ENCODE data around the gene HYOU1. TPM values are rescaled to one million over a fixed set of nuclear protein-coding genes. Genes with fewer than 3 reads are reported as not detected.

HYOU1 gene
- total RNA-seq, 1 experiment from 2014 or later, result 268 TPM

DNA sequence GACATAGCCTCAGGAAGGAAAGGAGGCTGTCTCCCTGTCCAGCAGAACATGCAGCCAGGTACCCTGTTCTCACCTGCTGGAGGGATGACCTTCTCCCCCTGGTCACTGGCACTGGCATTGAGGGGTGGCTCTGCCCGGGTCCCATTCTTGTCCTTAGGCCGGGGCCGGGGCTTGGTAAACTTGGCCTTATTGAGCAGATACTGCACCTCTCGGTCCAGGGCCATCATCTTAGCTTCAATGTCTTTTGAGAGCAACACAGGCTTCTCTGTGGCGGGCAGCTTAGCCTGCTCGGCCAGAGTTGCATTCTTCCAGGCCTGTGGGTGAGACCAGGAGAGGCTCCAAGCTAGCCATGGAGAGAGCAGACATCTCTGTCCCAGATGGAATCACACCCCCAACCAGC lies 10.5 kb downstream of the HYOU1 start:
- no peak overlapping the region for H3K4me3 ChIP-seq (ENCODE audit: low read depth in 2 of 2, low read length in 2 of 2)
- no peaks in the 10 kb centered on the region for H3K27me3 ChIP-seq (ENCODE audit: control insufficient read depth, insufficient read depth, low read length)
- no TSS peak for BruUV-seq (replicated peaks)
- H3K36me3 ChIP-seq (ENCODE audit: control insufficient read depth, insufficient read depth, low read length), result peaks cover 3% of the 10 kb centered on the region; the same call in 1 of the 2 replicates
- no peak for DNase-seq (ENCODE audit: low read depth, low spot score)
- H3K9me3 ChIP-seq (ENCODE audit: control insufficient read depth, insufficient read depth, low read depth, low read length), result no peaks in the 10 kb centered on the region
- ChIA-PET CTCF (interaction anchor here (0.7 kb wide), 1 partner anchor 75 kb away, joined by 4 read pairs; the partner anchor contains the start of gene HINFP), POLR2A (no interaction called here)
- no peaks in the 10 kb centered on the region for H3K4me1 ChIP-seq (ENCODE audit: control insufficient read depth, insufficient read depth, low read length)
- no peak overlapping the region for H3K27ac ChIP-seq (ENCODE audit: low read length)
- ATAC-seq, result no peak
- TF ChIP-seq, protein P1, sequence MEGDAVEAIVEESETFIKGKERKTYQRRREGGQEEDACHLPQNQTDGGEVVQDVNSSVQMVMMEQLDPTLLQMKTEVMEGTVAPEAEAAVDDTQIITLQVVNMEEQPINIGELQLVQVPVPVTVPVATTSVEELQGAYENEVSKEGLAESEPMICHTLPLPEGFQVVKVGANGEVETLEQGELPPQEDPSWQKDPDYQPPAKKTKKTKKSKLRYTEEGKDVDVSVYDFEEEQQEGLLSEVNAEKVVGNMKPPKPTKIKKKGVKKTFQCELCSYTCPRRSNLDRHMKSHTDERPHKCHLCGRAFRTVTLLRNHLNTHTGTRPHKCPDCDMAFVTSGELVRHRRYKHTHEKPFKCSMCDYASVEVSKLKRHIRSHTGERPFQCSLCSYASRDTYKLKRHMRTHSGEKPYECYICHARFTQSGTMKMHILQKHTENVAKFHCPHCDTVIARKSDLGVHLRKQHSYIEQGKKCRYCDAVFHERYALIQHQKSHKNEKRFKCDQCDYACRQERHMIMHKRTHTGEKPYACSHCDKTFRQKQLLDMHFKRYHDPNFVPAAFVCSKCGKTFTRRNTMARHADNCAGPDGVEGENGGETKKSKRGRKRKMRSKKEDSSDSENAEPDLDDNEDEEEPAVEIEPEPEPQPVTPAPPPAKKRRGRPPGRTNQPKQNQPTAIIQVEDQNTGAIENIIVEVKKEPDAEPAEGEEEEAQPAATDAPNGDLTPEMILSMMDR (IDR thresholded peaks at IDR 0.05), result no peak
- TF ChIP-seq POLR2AphosphoS5 (IDR thresholded peaks at IDR 0.05; ENCODE audit: low read depth, low read length) (no peak), SIN3A (IDR thresholded peaks at IDR 0.05; ENCODE audit: borderline replicate concordance, insufficient read depth, low read depth, low read length) (no peak), TCF7L2 (IDR thresholded peaks at IDR 0.05; ENCODE audit: low read depth, low read length) (no peak)
- TF ChIP-seq, protein P2, sequence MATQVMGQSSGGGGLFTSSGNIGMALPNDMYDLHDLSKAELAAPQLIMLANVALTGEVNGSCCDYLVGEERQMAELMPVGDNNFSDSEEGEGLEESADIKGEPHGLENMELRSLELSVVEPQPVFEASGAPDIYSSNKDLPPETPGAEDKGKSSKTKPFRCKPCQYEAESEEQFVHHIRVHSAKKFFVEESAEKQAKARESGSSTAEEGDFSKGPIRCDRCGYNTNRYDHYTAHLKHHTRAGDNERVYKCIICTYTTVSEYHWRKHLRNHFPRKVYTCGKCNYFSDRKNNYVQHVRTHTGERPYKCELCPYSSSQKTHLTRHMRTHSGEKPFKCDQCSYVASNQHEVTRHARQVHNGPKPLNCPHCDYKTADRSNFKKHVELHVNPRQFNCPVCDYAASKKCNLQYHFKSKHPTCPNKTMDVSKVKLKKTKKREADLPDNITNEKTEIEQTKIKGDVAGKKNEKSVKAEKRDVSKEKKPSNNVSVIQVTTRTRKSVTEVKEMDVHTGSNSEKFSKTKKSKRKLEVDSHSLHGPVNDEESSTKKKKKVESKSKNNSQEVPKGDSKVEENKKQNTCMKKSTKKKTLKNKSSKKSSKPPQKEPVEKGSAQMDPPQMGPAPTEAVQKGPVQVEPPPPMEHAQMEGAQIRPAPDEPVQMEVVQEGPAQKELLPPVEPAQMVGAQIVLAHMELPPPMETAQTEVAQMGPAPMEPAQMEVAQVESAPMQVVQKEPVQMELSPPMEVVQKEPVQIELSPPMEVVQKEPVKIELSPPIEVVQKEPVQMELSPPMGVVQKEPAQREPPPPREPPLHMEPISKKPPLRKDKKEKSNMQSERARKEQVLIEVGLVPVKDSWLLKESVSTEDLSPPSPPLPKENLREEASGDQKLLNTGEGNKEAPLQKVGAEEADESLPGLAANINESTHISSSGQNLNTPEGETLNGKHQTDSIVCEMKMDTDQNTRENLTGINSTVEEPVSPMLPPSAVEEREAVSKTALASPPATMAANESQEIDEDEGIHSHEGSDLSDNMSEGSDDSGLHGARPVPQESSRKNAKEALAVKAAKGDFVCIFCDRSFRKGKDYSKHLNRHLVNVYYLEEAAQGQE (IDR thresholded peaks at IDR 0.05; ENCODE audit: insufficient read depth in 1 of 2, low read depth in 2 of 2, low read length in 1 of 2), result no peak
- in situ Hi-C loops (cut with HindIII; ENCODE audit: low pct_unique_long_range_greater_than_20kb, low sequenced_read_pairs) (no loop called here), intact Hi-C loops (cut with micrococcal nuclease; ENCODE audit: unreplicated experiment) (no loop called here)

DNA sequence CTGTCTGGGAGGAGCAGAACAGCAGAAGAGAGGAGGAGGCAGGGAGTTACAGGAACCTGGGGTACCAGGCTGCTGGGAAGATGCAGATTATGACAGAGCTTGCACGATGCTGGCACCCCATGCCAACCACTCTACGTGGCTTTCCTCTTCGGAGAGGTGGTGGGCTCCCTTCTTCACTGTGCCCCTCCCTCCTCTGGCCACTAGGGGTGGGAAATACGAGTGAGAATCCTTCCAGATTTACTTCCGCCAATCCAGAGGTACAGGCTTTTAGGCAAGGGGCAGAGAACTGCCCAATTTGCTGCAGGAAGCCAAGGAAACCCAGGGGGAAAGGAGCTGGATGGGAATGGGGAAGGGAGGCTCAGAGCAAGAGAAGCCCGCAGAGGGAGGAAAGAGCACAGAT lies 12.3 kb downstream of the HYOU1 start:
- TF ChIP-seq TCF7L2 (IDR thresholded peaks at IDR 0.05; ENCODE audit: low read depth, low read length) (no peak), POLR2AphosphoS5 (IDR thresholded peaks at IDR 0.05; ENCODE audit: low read depth, low read length) (no peak; the same call in 1 of the 2 replicates), SIN3A (IDR thresholded peaks at IDR 0.05; ENCODE audit: borderline replicate concordance, insufficient read depth, low read depth, low read length) (no peak)
- TF ChIP-seq, protein P2 (IDR thresholded peaks at IDR 0.05; ENCODE audit: insufficient read depth in 1 of 2, low read depth in 2 of 2, low read length in 1 of 2), result no peak
- TF ChIP-seq, protein P1 (IDR thresholded peaks at IDR 0.05), result no peak
- in situ Hi-C loops (cut with HindIII; ENCODE audit: low pct_unique_long_range_greater_than_20kb, low sequenced_read_pairs) (no loop called here), intact Hi-C loops (cut with micrococcal nuclease; ENCODE audit: unreplicated experiment) (no loop called here)
- DNase-seq (ENCODE audit: low read depth, low spot score) (no peak), ATAC-seq (no peak)
- no peaks in the 10 kb centered on the region for H3K9me3 ChIP-seq (ENCODE audit: control insufficient read depth, insufficient read depth, low read depth, low read length)
- no peak overlapping the region for H3K27ac ChIP-seq (ENCODE audit: low read length)
- no peaks in the 10 kb centered on the region for H3K27me3 ChIP-seq (ENCODE audit: control insufficient read depth, insufficient read depth, low read length)
- ChIA-PET POLR2A (interaction anchor here (0.5 kb wide), 1 partner anchor 11 kb away, joined by 8 read pairs; no protein-coding TSS in a partner anchor), CTCF (interaction anchor here (0.6 kb wide), 1 partner anchor 11 kb away, joined by 5 read pairs; no protein-coding TSS in a partner anchor)
- H3K4me3 ChIP-seq (ENCODE audit: low read depth in 2 of 2, low read length in 2 of 2), result no peak overlapping the region
- no TSS peak for BruUV-seq (replicated peaks)
- H3K36me3 ChIP-seq (ENCODE audit: control insufficient read depth, insufficient read depth, low read length), result peaks cover 3% of the 10 kb centered on the region; the same call in 1 of the 2 replicates
- H3K4me1 ChIP-seq (ENCODE audit: control insufficient read depth, insufficient read depth, low read length), result no peaks in the 10 kb centered on the region
